Activated T-cell treated with anti-CD3 and anti-CD28 coated beads for 24 hours (primary cell): ENCODE data around the gene RASGRF1.
"Not testable (repeated sequence)": the region's sequence is repeated elsewhere in the genome, so short reads cannot be mapped to it uniquely, and the experiment has no call there.

Source experiments
- DNase-seq: peaks from one replicate; pipeline ENCODE4 v3.0.0-alpha.2; 2020; ENCODE audit warnings: low read depth

RASGRF1 gene

DNA sequence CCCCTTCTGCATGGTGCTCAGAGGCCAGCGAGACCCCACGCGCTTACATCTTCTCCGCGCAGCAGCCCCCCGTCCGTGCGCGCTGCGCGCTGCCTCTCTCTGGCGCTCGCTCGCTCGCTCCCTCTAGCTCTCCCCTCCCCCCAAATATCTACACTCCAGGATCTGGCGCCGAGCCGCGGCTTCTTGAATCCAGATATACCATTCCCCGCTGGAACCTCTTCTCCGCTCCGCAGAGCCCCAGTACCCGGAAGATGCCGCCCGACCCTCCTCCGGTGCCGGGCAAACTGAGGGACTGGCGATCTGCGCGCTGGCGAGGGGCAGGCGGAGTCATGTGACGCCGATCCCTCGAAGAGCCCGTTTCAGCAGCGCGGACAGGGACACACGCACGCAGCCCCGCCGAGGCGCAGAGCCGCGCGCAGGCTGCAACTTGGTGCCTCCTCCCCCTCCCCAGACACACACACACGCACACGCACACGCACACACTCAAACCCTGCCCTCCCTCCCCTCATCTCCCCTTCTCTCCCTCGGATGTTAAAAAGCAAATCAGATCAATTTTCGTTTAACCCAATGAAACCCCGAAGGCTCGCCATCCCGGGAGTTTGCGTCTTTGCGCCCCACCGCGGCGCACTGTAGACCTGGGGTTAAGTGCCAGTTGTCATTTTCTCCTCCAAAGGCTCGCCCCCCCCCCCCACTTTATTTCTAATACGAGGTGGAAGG lies at the start of gene RASGRF1:
Gene RASGRF1, minus strand, starts transcription at position 294 of the 717 bp plus-strand sequence. Its CDS starts 282 bp downstream, at position 12.
- DNase-seq: no peak

GRCh38 chr15:79136434-79137046 lies 46.0 kb upstream of the RASGRF1 start:
- no peak for DNase-seq

GRCh38 chr15:79133309-79133708 lies 42.7 kb upstream of the RASGRF1 start:
- DNase-seq: no peak

GRCh38 chr15:79132770-79133169 lies 42.2 kb upstream of the RASGRF1 start:
- DNase-seq: no peak

DNA sequence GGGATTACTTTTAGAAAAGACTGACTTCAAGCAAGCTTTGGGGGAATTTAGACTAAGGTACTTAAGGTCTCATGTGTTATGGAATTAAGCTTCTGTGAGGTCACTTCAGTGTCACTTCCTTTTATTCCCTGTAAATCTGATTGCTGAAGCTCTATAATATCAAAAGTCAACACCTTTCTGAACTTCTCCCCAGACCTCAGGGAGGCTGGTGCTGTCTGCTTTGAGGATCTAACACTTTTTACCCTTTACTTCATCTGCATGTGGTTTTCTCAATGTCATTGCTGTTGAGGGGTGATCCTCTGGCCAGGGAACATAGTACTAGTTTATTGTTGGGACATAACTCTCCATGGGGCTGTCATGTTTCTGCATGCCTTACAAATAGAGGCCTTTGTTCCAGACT lies 41.8 kb upstream of the RASGRF1 start:
- DNase-seq: no peak

- no peak for DNase-seq
Observed at GRCh38 chr15:79130535-79131130, 40.1 kb upstream of the RASGRF1 start.

GRCh38 chr15:79129235-79129634 lies 38.7 kb upstream of the RASGRF1 start:
- no peak for DNase-seq

- no peak for DNase-seq
Observed at GRCh38 chr15:79128556-79128955, 38.0 kb upstream of the RASGRF1 start.

DNA sequence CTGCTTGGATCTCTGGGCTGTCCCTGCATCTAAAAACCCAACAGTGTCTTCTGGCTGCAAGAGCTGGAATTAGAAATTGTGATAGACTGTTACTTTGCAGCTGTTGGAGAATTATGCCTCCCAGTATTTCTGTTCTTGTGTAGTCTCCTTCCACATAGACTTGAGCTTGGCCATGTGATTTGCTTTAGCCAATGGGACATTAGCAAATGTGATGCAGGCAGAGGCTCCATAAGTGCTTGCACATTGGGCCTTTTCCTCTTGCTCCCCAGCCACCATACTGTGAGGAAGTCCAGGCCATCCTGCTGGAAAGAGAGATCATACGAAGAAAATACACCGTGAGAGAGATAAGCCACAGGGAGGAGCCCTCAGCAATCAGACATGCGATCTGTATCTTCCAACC lies 33.8 kb upstream of the RASGRF1 start:
- no peak for DNase-seq

DNA sequence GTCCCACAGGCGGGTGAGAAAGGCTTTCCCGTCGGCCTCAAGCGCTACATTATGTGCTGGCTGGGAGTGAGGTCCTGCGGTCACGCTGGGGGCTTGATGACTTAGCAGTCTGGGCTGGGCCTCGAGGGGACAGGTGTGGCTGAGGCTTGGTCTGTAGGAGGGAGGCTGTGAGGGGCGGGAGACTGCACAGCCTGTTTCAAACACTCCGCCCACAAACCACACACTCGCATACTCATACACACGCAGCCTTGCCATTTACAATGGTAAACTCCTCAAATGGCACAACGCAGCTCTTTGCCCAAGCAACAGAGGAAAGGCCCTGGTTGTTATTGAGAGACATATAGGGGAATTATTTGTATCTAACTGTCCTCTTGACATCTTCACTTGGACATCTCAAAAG lies 32.4 kb upstream of the RASGRF1 start:
- no peak for DNase-seq

- DNase-seq: no peak
Observed at GRCh38 chr15:79122391-79122790, 31.8 kb upstream of the RASGRF1 start.

DNA sequence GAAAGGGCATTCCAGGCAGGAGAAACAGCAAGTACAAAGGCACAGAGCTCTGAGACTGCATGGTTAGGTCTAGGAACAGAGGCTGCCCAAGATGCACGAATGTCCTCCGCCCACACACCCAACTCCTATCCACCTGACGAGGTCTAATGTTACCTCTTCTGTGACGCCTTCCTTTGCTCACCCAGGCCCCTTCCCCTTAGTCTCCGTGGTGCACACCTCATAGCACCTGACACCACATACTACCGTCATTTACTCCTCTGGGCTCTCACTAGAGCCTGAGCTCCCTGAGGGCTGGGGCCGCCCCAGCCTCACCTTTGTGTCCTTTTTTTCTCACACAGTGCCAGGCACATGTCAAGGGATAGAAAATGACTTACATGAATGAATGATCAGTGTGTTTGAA lies 31.0 kb upstream of the RASGRF1 start:
- no peak for DNase-seq

GRCh38 chr15:79117442-79118204 lies 27.0 kb upstream of the RASGRF1 start:
- DNase-seq: no peak

DNA sequence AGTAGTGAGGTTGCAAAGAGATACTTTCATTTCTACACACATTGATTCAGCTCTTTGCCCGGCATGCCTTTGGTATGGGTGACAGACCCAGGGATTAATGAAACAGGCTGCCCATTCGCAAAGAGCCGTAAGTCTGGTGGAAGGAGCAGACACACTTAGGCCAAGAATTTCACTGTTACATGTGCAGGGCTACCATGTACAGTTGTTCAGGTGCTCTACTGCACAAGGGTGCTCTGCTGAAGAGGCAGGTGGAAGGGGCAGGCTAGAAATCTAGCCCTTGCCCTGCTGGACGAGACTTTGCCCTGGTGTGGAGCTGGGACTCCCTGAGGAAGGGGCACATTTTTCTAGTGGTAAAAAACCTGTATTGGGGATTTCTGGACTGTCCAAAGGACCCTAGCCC lies 26.2 kb upstream of the RASGRF1 start:
- DNase-seq: no peak

DNA sequence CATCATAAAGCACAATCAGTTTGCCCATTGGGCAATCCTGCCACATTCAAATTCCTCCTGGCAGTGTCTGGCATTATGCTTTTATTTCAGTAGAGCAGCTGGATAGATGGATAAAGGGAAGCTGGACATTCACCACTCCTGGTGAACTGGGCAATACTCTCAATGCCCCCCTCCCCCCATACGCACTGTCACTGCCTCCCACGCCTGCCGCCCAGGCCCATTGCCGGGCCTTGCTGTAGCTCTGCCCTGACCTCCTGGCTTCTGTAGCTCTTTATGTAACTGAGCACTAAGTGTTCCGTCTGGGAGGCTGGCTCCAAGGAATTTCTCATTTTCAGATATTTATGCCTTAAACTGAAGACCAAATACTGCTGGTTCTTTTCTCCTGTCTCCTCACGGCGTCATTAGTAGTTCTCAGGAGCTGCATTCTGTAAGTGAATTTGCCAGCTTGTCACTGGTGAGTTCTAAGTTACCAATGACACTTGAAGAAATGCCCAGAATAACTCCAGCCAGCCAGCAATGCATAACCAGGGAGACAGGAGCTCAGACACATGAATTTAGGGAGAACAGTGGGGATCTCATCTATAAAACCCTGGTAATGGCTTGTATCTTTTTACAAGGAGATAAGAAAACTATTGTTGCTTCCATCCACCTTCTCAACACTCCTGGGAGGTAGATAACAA lies 25.5 kb upstream of the RASGRF1 start:
- DNase-seq: no peak

GRCh38 chr15:79113831-79114230 lies 23.3 kb upstream of the RASGRF1 start:
- no peak for DNase-seq

DNA sequence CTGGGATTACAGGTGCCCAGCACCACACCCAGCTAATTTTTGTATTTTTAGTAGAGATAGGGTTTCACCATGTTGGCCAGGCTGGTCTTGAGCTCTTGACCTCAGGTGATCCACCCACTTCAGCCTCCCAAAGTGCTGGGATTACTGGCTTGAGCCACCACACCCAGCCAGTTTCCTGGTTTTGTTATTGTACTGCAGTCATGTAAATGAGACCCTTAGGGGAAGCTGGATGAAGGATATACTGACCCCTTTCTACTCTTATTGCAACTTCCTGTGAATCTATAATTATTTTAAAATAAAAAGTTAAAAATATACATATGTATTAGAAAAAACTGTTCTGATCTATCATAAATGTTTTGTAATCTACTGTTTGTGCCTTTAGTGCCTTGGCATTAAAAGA lies 20.8 kb upstream of the RASGRF1 start:
- DNase-seq: not testable (repeated sequence)

DNA sequence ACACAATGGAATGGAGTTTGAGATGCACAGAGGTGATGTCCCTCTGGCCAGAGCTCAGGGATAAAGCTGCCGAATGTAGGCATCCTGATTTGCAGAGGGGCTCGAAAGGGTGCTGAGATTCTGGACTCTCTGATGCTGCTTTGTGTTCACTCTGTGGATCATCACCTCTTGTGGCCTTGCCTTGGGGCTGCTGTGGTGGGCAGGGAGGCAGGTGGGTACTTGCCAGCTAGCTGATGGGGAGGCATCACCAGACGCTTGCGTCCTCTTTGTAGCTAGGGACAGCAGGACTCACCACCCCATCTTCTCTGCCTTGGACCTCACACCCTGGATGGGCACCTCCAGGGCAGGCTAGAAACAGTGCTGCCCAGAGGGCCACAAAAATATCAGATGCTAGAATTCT lies 14.6 kb upstream of the RASGRF1 start:
- no peak for DNase-seq

- DNase-seq: no peak
Observed at GRCh38 chr15:79102595-79102994, 12.0 kb upstream of the RASGRF1 start.

- no peak for DNase-seq
Observed at GRCh38 chr15:79101866-79102581, 11.4 kb upstream of the RASGRF1 start.

DNA sequence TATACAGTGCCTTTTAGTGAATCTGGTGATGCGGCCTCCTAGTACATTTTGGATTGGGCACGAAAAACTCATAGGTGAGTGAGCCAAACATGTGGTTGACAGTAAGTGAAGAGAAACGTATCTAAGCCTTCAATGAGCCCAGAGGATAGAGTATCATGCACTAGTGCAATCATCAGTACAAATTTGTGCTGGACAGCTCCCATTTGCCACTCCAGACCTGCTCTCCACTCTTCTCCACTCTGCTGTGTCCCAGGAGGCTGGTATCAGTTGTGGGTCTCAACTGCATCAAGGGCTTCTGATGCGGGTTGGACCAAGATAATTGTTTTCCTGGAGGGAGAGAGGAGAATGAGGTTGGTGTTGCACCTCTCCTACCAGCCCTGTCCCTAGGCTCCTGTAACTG lies 9.1 kb upstream of the RASGRF1 start:
- DNase-seq: no peak

DNA sequence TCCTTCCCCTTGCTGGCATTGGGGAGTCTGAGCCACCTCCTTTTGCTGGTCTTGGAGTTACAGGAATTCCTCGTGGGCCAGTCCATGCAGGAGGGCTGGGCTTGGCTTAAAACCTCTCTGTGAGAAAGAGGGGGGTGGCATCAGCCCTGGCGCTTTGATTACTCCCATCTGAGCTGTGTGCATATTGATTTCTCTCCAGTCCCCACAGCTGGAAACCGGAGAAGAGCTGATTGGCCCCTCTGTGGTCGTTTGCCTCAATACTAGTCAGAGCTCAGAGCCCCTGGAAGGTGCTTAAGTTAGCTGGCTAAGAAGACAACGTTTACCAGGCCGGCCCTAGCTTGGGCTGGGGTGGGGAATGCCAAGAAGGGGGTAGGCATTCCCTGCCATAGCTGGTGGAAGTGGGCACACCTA lies 4.0 kb upstream of the RASGRF1 start:
- no peak for DNase-seq
